Measurements from ENCODE around the gene ENGASE. TPM values are rescaled to one million over a fixed set of nuclear protein-coding genes. Genes with fewer than 3 reads are reported as not detected.

The ENGASE gene
- total and polyA plus RNA-seq, 2 of the 4 experiments (the other 2 are of a cell fraction): 3.9 to 12.1 TPM

- no peak overlapping the region for H3K27ac ChIP-seq (ENCODE audit: insufficient read depth, low read length)
- no peak overlapping the region for H3K4me2 ChIP-seq (ENCODE audit: low read depth, low read length)
- H2BK5ac ChIP-seq (ENCODE audit: low read depth, low read length, poor library complexity, severe bottlenecking): no peak overlapping the region
- H2AK5ac ChIP-seq (ENCODE audit: low read depth, low read length): no peak overlapping the region
- H3K23ac ChIP-seq (ENCODE audit: low read depth, low read length): no peak overlapping the region; the same call in 1 of the 2 replicates
- no TSS peak for BruUV-seq (replicated peaks)
- no peak overlapping the region for H3K14ac ChIP-seq (replicated peaks; ENCODE audit: low read depth, low read length)
- H3K36me3 ChIP-seq (ENCODE audit: control insufficient read depth, insufficient read depth, low read length): no peaks in the 10 kb centered on the region
- no peaks in the 10 kb centered on the region for H3K9me1 ChIP-seq (ENCODE audit: insufficient read depth, low read length)
- no peaks in the 10 kb centered on the region for H3K9me3 ChIP-seq (ENCODE audit: control insufficient read depth, insufficient read depth, low read length)
- H3K9ac ChIP-seq (ENCODE audit: low read depth, low read length): no peak overlapping the region
- in situ Hi-C loops (cut with MboI; ENCODE audit: low sequenced_read_pairs): no loop called here
- H3K4me1 ChIP-seq (ENCODE audit: control insufficient read depth, insufficient read depth, low read length): 0 out of 2 replicates have a peak, but pooled peaks cover 2% of the 10 kb centered on the region
- no peak for TF ChIP-seq NFE2L2 (IDR thresholded peaks at IDR 0.05; ENCODE audit: low read depth, low read length)
- no peak for TF ChIP-seq CEBPB (IDR thresholded peaks at IDR 0.05; ENCODE audit: low read depth, low read length)
- no peak for TF ChIP-seq MAFK (IDR thresholded peaks at IDR 0.05; ENCODE audit: low read depth, low read length)
- H3K27me3 ChIP-seq (ENCODE audit: control insufficient read depth, insufficient read depth, low read length): peaks cover 18% of the 10 kb centered on the region
- ChIA-PET CTCF (no interaction called here), POLR2A (ENCODE audit: unreplicated experiment) (no interaction called here)
- H2BK120ac ChIP-seq (ENCODE audit: low read depth, low read length): no peak overlapping the region
- H3K56ac ChIP-seq (ENCODE audit: extremely low read depth, insufficient read depth, low read length): no peak overlapping the region
- H3K79me1 ChIP-seq (ENCODE audit: low read depth in 1 of 2, low read length in 2 of 2): peaks cover 0 to 1% of the 10 kb centered on the region in 2 experiments; a peak in 2 of 4 replicates
- no peak for ATAC-seq (ENCODE audit: low read depth)
- no peak overlapping the region for H3K4ac ChIP-seq (ENCODE audit: low read depth, low read length)
- dilution Hi-C loops (cut with HindIII; ENCODE audit: low sequenced_read_pairs, unreplicated experiment): no loop called here
- WGBS, 2 experiments (ENCODE audit: extremely low coverage in 2 of 2, insufficient read length in 1 of 2): no CpG with 5 or more reads among the region's 9 CpGs
- no peak overlapping the region for H4K5ac ChIP-seq (ENCODE audit: low read depth, low read length)
- H2AK9ac ChIP-seq (replicated peaks; ENCODE audit: low read depth, low read length, poor library complexity): no peak overlapping the region
- H2BK20ac ChIP-seq (ENCODE audit: low read depth, low read length): no peak overlapping the region
- intact Hi-C loops (cut with micrococcal nuclease): no loop called here
- no peaks in the 10 kb centered on the region for H4K20me1 ChIP-seq (ENCODE audit: insufficient read depth, low read length)
- no peak overlapping the region for H2AFZ ChIP-seq (replicated peaks; ENCODE audit: low read length, poor library complexity)
- H4K8ac ChIP-seq (ENCODE audit: low read depth in 2 of 2, low read length in 2 of 2): no peak overlapping the region
- H4K91ac ChIP-seq (ENCODE audit: insufficient read depth, low read depth, low read length): no peak overlapping the region
- H2BK15ac ChIP-seq (ENCODE audit: low read depth, low read length): no peak overlapping the region
- H3K4me3 ChIP-seq (ENCODE audit: insufficient read depth, low read depth, low read length): no peak overlapping the region
- no peak overlapping the region for H3K18ac ChIP-seq (ENCODE audit: low read depth, low read length)
- no peak for DNase-seq
Measured at GRCh38 chr17:79070266-79070880, 4.3 kb upstream of the ENGASE start.
